ENCODE measurements around the gene GOLGA6L2.

GOLGA6L2 gene

GRCh38 chr15:23472033-23472432 is 25.0 kb upstream of the GOLGA6L2 start:
- Histone ChIP-seq H3K9ac (ENCODE audit: low read length) (no peak overlapping the region), H3K4me1 (ENCODE audit: low read length) (no peaks in the 10 kb centered on the region), H3K4me3 (ENCODE audit: low read length) (no peak overlapping the region), H3K27ac (ENCODE audit: low read length) (no peak overlapping the region), H3K4me2 (ENCODE audit: low read length) (no peak overlapping the region), H2AFZ (ENCODE audit: low read depth, low read length) (no peak overlapping the region), H3K36me3 (replicated peaks; ENCODE audit: low read depth, low read length) (no peaks in the 10 kb centered on the region), H3K27me3 (ENCODE audit: low read depth, low read length) (0 out of 2 replicates have a peak, but pooled peaks cover 4% of the 10 kb centered on the region), H4K20me1 (ENCODE audit: insufficient read depth, low read length) (no peaks in the 10 kb centered on the region), H3K9me3 (ENCODE audit: insufficient read depth, low read length) (no peaks in the 10 kb centered on the region), H3K79me2 (ENCODE audit: low read length) (no peaks in the 10 kb centered on the region)
- TF ChIP-seq EZH2phosphoT487 (IDR thresholded peaks at IDR 0.05; ENCODE audit: low read depth) (no peak), CTCF (IDR thresholded peaks at IDR 0.05; ENCODE audit: low read depth, low read length) (no peak)

GRCh38 chr15:23467110-23467600 is 20.1 kb upstream of the GOLGA6L2 start:
- Histone ChIP-seq H3K4me2 (ENCODE audit: low read length) (no peak overlapping the region), H2AFZ (ENCODE audit: low read depth, low read length) (no peak overlapping the region)

GRCh38 chr15:23457890-23458289 is 10.8 kb upstream of the GOLGA6L2 start:
- TF ChIP-seq CTCF (IDR thresholded peaks at IDR 0.05; ENCODE audit: low read depth, low read length): no peak
- no peak for TF ChIP-seq EZH2phosphoT487 (IDR thresholded peaks at IDR 0.05; ENCODE audit: low read depth)
- Histone ChIP-seq H3K79me2 (ENCODE audit: low read length) (no peaks in the 10 kb centered on the region), H3K27me3 (ENCODE audit: low read depth, low read length) (0 out of 2 replicates have a peak, but pooled peaks cover 5% of the 10 kb centered on the region), H3K27ac (ENCODE audit: low read length) (no peak overlapping the region), H3K4me3 (ENCODE audit: low read length) (no peak overlapping the region), H3K4me1 (ENCODE audit: low read length) (no peaks in the 10 kb centered on the region), H3K9ac (ENCODE audit: low read length) (no peak overlapping the region), H2AFZ (ENCODE audit: low read depth, low read length) (no peak overlapping the region), H4K20me1 (ENCODE audit: insufficient read depth, low read length) (no peaks in the 10 kb centered on the region), H3K36me3 (replicated peaks; ENCODE audit: low read depth, low read length) (no peaks in the 10 kb centered on the region), H3K9me3 (ENCODE audit: insufficient read depth, low read length) (no peaks in the 10 kb centered on the region), H3K4me2 (ENCODE audit: low read length) (no peak overlapping the region)

More at GRCh38 chr15:23467110-23467600, 20.1 kb upstream of the GOLGA6L2 start:
- Histone ChIP-seq H3K4me1 (ENCODE audit: low read length) (no peaks in the 10 kb centered on the region), H3K9me3 (ENCODE audit: insufficient read depth, low read length) (no peaks in the 10 kb centered on the region), H3K9ac (ENCODE audit: low read length) (no peak overlapping the region), H3K27ac (ENCODE audit: low read length) (no peak overlapping the region), H3K27me3 (ENCODE audit: low read depth, low read length) (peaks cover 4% of the 10 kb centered on the region; the same call in 1 of the 2 replicates), H3K4me3 (ENCODE audit: low read length) (no peak overlapping the region), H4K20me1 (ENCODE audit: insufficient read depth, low read length) (no peaks in the 10 kb centered on the region), H3K36me3 (replicated peaks; ENCODE audit: low read depth, low read length) (no peaks in the 10 kb centered on the region), H3K79me2 (ENCODE audit: low read length) (no peaks in the 10 kb centered on the region)
- no peak for TF ChIP-seq EZH2phosphoT487 (IDR thresholded peaks at IDR 0.05; ENCODE audit: low read depth)
- TF ChIP-seq CTCF (IDR thresholded peaks at IDR 0.05; ENCODE audit: low read depth, low read length): peak; percentile 54

GRCh38 chr15:23446215-23447106 is 582 bp downstream of the GOLGA6L2 start:
- Histone ChIP-seq H3K79me2 (ENCODE audit: low read length) (no peaks in the 10 kb centered on the region), H3K36me3 (replicated peaks; ENCODE audit: low read depth, low read length) (no peaks in the 10 kb centered on the region), H3K9ac (ENCODE audit: low read length) (no peak overlapping the region), H3K27ac (ENCODE audit: low read length) (no peak overlapping the region), H3K9me3 (ENCODE audit: insufficient read depth, low read length) (no peaks in the 10 kb centered on the region), H2AFZ (ENCODE audit: low read depth, low read length) (no peak overlapping the region), H3K4me1 (ENCODE audit: low read length) (no peaks in the 10 kb centered on the region), H4K20me1 (ENCODE audit: insufficient read depth, low read length) (no peaks in the 10 kb centered on the region), H3K4me2 (ENCODE audit: low read length) (no peak overlapping the region), H3K4me3 (ENCODE audit: low read length) (no peak overlapping the region), H3K27me3 (ENCODE audit: low read depth, low read length) (no peaks in the 10 kb centered on the region)
- no peak for TF ChIP-seq CTCF (IDR thresholded peaks at IDR 0.05; ENCODE audit: low read depth, low read length)
- no peak for TF ChIP-seq EZH2phosphoT487 (IDR thresholded peaks at IDR 0.05; ENCODE audit: low read depth)
